Mesendoderm (in vitro differentiated cells): ENCODE measurements around the gene SCAMP2.

Experiments
- DNase-seq: peaks from one replicate; pipeline ENCODE4 v3.0.0; 2013
- H2AK5ac ChIP-seq: 2 replicates; pipeline ENCODE4 v1.6.1; 2013; ENCODE audit warnings: low read length, inconsistent platforms
- H2BK120ac ChIP-seq: 2 replicates; pipeline ENCODE4 v1.6.1; 2013; ENCODE audit warnings: low read depth, mild to moderate bottlenecking, low read length, moderate library complexity, mixed read lengths
- H2BK15ac ChIP-seq: replicated peaks from 2 replicates; pipeline ENCODE4 v1.6.1; 2013; ENCODE audit warnings: low read depth, mild to moderate bottlenecking, moderate library complexity
- H2BK5ac ChIP-seq: 2 replicates; pipeline ENCODE4 v1.6.1; 2013; ENCODE audit warnings: low read length, inconsistent platforms
- H3K18ac ChIP-seq: 2 replicates; pipeline ENCODE4 v1.6.1; 2013; ENCODE audit warnings: mild to moderate bottlenecking, low read length, mixed read lengths
- H3K23ac ChIP-seq: one replicate; pipeline ENCODE4 v1.6.1; 2013; ENCODE audit warnings: low read length
- H3K27ac ChIP-seq: 2 replicates; pipeline ENCODE4 v1.5.1; 2013; ENCODE audit warnings: low read depth, mild to moderate bottlenecking, inconsistent platforms, low read length, moderate library complexity
- H3K27me3 ChIP-seq: 2 replicates; pipeline ENCODE4 v1.6.1; 2013; ENCODE audit warnings: low read length, control low read depth, mild to moderate bottlenecking, inconsistent platforms; ENCODE audit not compliant: insufficient read depth, poor library complexity
- H3K36me3 ChIP-seq: 2 replicates; pipeline ENCODE4 v1.6.1; 2013; ENCODE audit warnings: low read length, inconsistent platforms; ENCODE audit not compliant: control insufficient read depth, insufficient read depth
- H3K4ac ChIP-seq: one replicate; pipeline ENCODE4 v1.6.1; 2013; ENCODE audit warnings: low read depth, mild to moderate bottlenecking, low read length, moderate library complexity
- H3K4me1 ChIP-seq: 2 replicates; pipeline ENCODE4 v1.6.1; 2013; ENCODE audit warnings: low read depth, low read length, inconsistent platforms; ENCODE audit not compliant: control insufficient read depth
- H3K4me2 ChIP-seq: 2 replicates; pipeline ENCODE4 v1.6.1; 2013; ENCODE audit warnings: low read length
- H3K4me3 ChIP-seq: 2 replicates; pipeline ENCODE4 v1.5.1; 2013; ENCODE audit warnings: mild to moderate bottlenecking, low read length
- H3K56ac ChIP-seq: one replicate; pipeline ENCODE4 v1.6.1; 2013; ENCODE audit warnings: low read length
- H3K79me1 ChIP-seq: 2 replicates; pipeline ENCODE4 v1.6.1; 2013; ENCODE audit warnings: low read length, inconsistent platforms
- H3K79me2 ChIP-seq: 2 replicates; pipeline ENCODE4 v1.6.1; 2013; ENCODE audit warnings: mild to moderate bottlenecking, low read length; ENCODE audit not compliant: control insufficient read depth, insufficient read depth
- H3K9ac ChIP-seq: 2 replicates; pipeline ENCODE4 v1.6.1; 2013; ENCODE audit warnings: low read length, inconsistent platforms
- H4K5ac ChIP-seq: one replicate; pipeline ENCODE4 v1.6.1; 2013; ENCODE audit warnings: low read length
- H4K8ac ChIP-seq: one replicate; pipeline ENCODE4 v1.6.1; 2013; ENCODE audit warnings: low read depth, mild to moderate bottlenecking, control low read depth, low read length, moderate library complexity
- WGBS: extraction: QIAGEN DNeasy Blood & Tissue Kit; methylation state at CpG from one replicate; pipeline ENCODE4 v1.1.7; 2013; ENCODE audit warnings: low lambda C conversion rate, missing lambda C conversion rate; ENCODE audit not compliant: insufficient coverage; ENCODE audit errors: extremely low coverage; 5-methylcytosine and 5-hydroxymethylcytosine counted together

SCAMP2 gene

GRCh38 chr15:74825866-74826265 is 47.3 kb downstream of the SCAMP2 start:
- H3K4ac ChIP-seq, result no peak overlapping the region
- H3K56ac ChIP-seq, result no peak overlapping the region
- H3K79me2 ChIP-seq, result no peaks in the 10 kb centered on the region
- no peak overlapping the region for H2BK5ac ChIP-seq
- no peak overlapping the region for H3K27ac ChIP-seq
- H3K4me3 ChIP-seq, result no peak overlapping the region
- WGBS, result no CpG with 5 or more reads among the region's 10 CpGs
- no peak overlapping the region for H3K18ac ChIP-seq
- no peak overlapping the region for H4K5ac ChIP-seq
- H3K4me1 ChIP-seq, result no peaks in the 10 kb centered on the region
- H3K9ac ChIP-seq, result no peak overlapping the region
- H3K4me2 ChIP-seq, result no peak overlapping the region
- no peak overlapping the region for H2BK120ac ChIP-seq
- H2AK5ac ChIP-seq, result no peak overlapping the region
- DNase-seq, result no peak
- no peaks in the 10 kb centered on the region for H3K36me3 ChIP-seq
- H4K8ac ChIP-seq, result no peak overlapping the region
- no peak overlapping the region for H3K23ac ChIP-seq
- no peaks in the 10 kb centered on the region for H3K79me1 ChIP-seq
- H3K27me3 ChIP-seq, result peaks cover 7% of the 10 kb centered on the region
- H2BK15ac ChIP-seq, result no peak overlapping the region

- no peaks in the 10 kb centered on the region for H3K79me2 ChIP-seq
- H3K4me1 ChIP-seq, result no peaks in the 10 kb centered on the region
- H3K56ac ChIP-seq, result no peak overlapping the region
- no peak overlapping the region for H2AK5ac ChIP-seq
- H4K8ac ChIP-seq, result no peak overlapping the region
- H3K27me3 ChIP-seq, result peaks cover 7% of the 10 kb centered on the region
- no peak overlapping the region for H2BK120ac ChIP-seq
- H3K27ac ChIP-seq, result no peak overlapping the region
- no CpG with 5 or more reads among the region's 7 CpGs for WGBS
- no peak overlapping the region for H3K9ac ChIP-seq
- H3K4me2 ChIP-seq, result no peak overlapping the region
- no peak overlapping the region for H3K23ac ChIP-seq
- H3K79me1 ChIP-seq, result no peaks in the 10 kb centered on the region
- no peaks in the 10 kb centered on the region for H3K36me3 ChIP-seq
- no peak overlapping the region for H3K4ac ChIP-seq
- H2BK15ac ChIP-seq, result no peak overlapping the region
- H3K4me3 ChIP-seq, result no peak overlapping the region
- no peak overlapping the region for H3K18ac ChIP-seq
- H4K5ac ChIP-seq, result no peak overlapping the region
- no peak overlapping the region for H2BK5ac ChIP-seq
- no peak for DNase-seq
Measured at GRCh38 chr15:74824976-74825375, 48.2 kb downstream of the SCAMP2 start.

GRCh38 chr15:74823324-74823723 is 49.8 kb downstream of the SCAMP2 start:
- Histone ChIP-seq H3K4me3 (no peak overlapping the region), H2BK15ac (no peak overlapping the region), H2BK5ac (no peak overlapping the region), H3K23ac (no peak overlapping the region), H3K36me3 (no peaks in the 10 kb centered on the region), H3K27me3 (peaks cover 7% of the 10 kb centered on the region), H3K56ac (no peak overlapping the region), H3K18ac (no peak overlapping the region), H4K8ac (no peak overlapping the region), H3K79me2 (no peaks in the 10 kb centered on the region), H3K4me1 (no peaks in the 10 kb centered on the region), H3K4me2 (no peak overlapping the region), H4K5ac (no peak overlapping the region), H2AK5ac (no peak overlapping the region), H3K4ac (no peak overlapping the region), H3K9ac (no peak overlapping the region), H3K79me1 (no peaks in the 10 kb centered on the region), H3K27ac (no peak overlapping the region), H2BK120ac (no peak overlapping the region)
- no CpG with 5 or more reads among the region's 6 CpGs for WGBS
- DNase-seq, result no peak

- Histone ChIP-seq H3K4me2 (no peak overlapping the region), H3K36me3 (no peaks in the 10 kb centered on the region), H4K8ac (no peak overlapping the region), H3K79me2 (no peaks in the 10 kb centered on the region), H3K9ac (no peak overlapping the region), H3K4ac (no peak overlapping the region), H3K56ac (no peak overlapping the region), H3K18ac (no peak overlapping the region), H3K27ac (no peak overlapping the region), H2AK5ac (no peak overlapping the region), H4K5ac (no peak overlapping the region), H3K27me3 (peaks cover 7% of the 10 kb centered on the region), H3K4me3 (no peak overlapping the region), H2BK15ac (no peak overlapping the region), H2BK120ac (no peak overlapping the region), H3K4me1 (no peaks in the 10 kb centered on the region), H3K23ac (no peak overlapping the region), H3K79me1 (no peaks in the 10 kb centered on the region), H2BK5ac (no peak overlapping the region)
- no peak for DNase-seq
- no CpG with 5 or more reads among the region's 4 CpGs for WGBS
Measured at GRCh38 chr15:74822233-74822632, 50.9 kb downstream of the SCAMP2 start.

- H3K36me3 ChIP-seq, result no peaks in the 10 kb centered on the region
- no peak overlapping the region for H2BK15ac ChIP-seq
- H3K18ac ChIP-seq, result no peak overlapping the region
- no peak for DNase-seq
- H3K79me1 ChIP-seq, result no peaks in the 10 kb centered on the region
- no peak overlapping the region for H3K4ac ChIP-seq
- no peak overlapping the region for H3K27ac ChIP-seq
- H3K4me1 ChIP-seq, result peaks cover 2% of the 10 kb centered on the region
- no peak overlapping the region for H3K23ac ChIP-seq
- H2BK5ac ChIP-seq, result no peak overlapping the region
- H2BK120ac ChIP-seq, result no peak overlapping the region
- H3K56ac ChIP-seq, result no peak overlapping the region
- H3K27me3 ChIP-seq, result peaks cover 3% of the 10 kb centered on the region
- no peak overlapping the region for H2AK5ac ChIP-seq
- no peaks in the 10 kb centered on the region for H3K79me2 ChIP-seq
- H3K4me3 ChIP-seq, result no peak overlapping the region
- H3K9ac ChIP-seq, result no peak overlapping the region
- H3K4me2 ChIP-seq, result no peak overlapping the region
- WGBS, result no CpG with 5 or more reads among the region's 7 CpGs
- no peak overlapping the region for H4K8ac ChIP-seq
- no peak overlapping the region for H4K5ac ChIP-seq
Measured at GRCh38 chr15:74821790-74822158, 51.4 kb downstream of the SCAMP2 start.

- Histone ChIP-seq H2AK5ac (no peak overlapping the region), H3K27me3 (peaks cover 2% of the 10 kb centered on the region), H3K4ac (no peak overlapping the region), H3K4me2 (no peak overlapping the region), H3K79me2 (no peaks in the 10 kb centered on the region), H2BK15ac (no peak overlapping the region), H2BK120ac (no peak overlapping the region), H3K36me3 (no peaks in the 10 kb centered on the region), H3K79me1 (no peaks in the 10 kb centered on the region), H3K9ac (no peak overlapping the region), H2BK5ac (no peak overlapping the region), H3K18ac (no peak overlapping the region), H3K27ac (no peak overlapping the region), H4K5ac (no peak overlapping the region), H3K4me3 (no peak overlapping the region), H3K23ac (no peak overlapping the region), H4K8ac (no peak overlapping the region), H3K56ac (no peak overlapping the region), H3K4me1 (peaks cover 3% of the 10 kb centered on the region)
- peak; percentile 72 for DNase-seq
- no CpG with 5 or more reads among the region's 11 CpGs for WGBS
Measured at GRCh38 chr15:74821091-74821789, 51.9 kb downstream of the SCAMP2 start.
